Stimulated activated CD4-positive, alpha-beta T cell treated with anti-CD3 and anti-CD28 coated beads, Interleukin-15, amount 100 ng/mL, for 48 hours (primary cell): ENCODE results near the gene DDX3X.
"Not testable (repeated sequence)": the region's sequence is repeated elsewhere in the genome, so short reads cannot be mapped to it uniquely, and the experiment has no call there.

Experiments used
- DNase-seq, 2 donors: peaks; one replicate each; pipeline ENCODE4 v3.0.0-alpha.2; 2020; ENCODE audit warnings: low read depth in 2 of 2

DDX3X gene

GRCh38 chrX:41371575-41371974 is 37.6 kb downstream of the DDX3X start:
- not testable (repeated sequence) for DNase-seq

GRCh38 chrX:41373989-41374606 is 40.1 kb downstream of the DDX3X start:
- no peak for DNase-seq

GRCh38 chrX:41377624-41378023 is 43.7 kb downstream of the DDX3X start:
- peak in 1 of 2 donors; percentile 27 for DNase-seq

GRCh38 chrX:41381685-41382084 is 47.7 kb downstream of the DDX3X start:
- DNase-seq: no peak

GRCh38 chrX:41382714-41383645 is 49.0 kb downstream of the DDX3X start:
- no peak for DNase-seq

GRCh38 chrX:41384051-41384705 is 50.2 kb downstream of the DDX3X start:
- DNase-seq: peak; percentile 43 to 58

GRCh38 chrX:41386222-41386990 is 52.4 kb downstream of the DDX3X start:
- DNase-seq: no peak

GRCh38 chrX:41388543-41388942 is 54.6 kb downstream of the DDX3X start:
- no peak for DNase-seq

- no peak for DNase-seq
Measured at GRCh38 chrX:41389311-41389888, 55.4 kb downstream of the DDX3X start.

- not testable (repeated sequence) for DNase-seq
Measured at GRCh38 chrX:41390576-41390975, 56.6 kb downstream of the DDX3X start.

GRCh38 chrX:41391606-41392005 is 57.6 kb downstream of the DDX3X start:
- DNase-seq: no peak

GRCh38 chrX:41394293-41394692 is 60.3 kb downstream of the DDX3X start:
- no peak for DNase-seq

- no peak for DNase-seq
Measured at GRCh38 chrX:41397219-41397618, 63.3 kb downstream of the DDX3X start.

- DNase-seq: no peak
Measured at GRCh38 chrX:41397768-41398167, 63.8 kb downstream of the DDX3X start.

- DNase-seq: not testable (repeated sequence)
Measured at GRCh38 chrX:41402556-41402955, 68.6 kb downstream of the DDX3X start.

GRCh38 chrX:41405551-41405950 is 71.6 kb downstream of the DDX3X start:
- no peak for DNase-seq

- DNase-seq: no peak
Measured at GRCh38 chrX:41406201-41406600, 72.2 kb downstream of the DDX3X start.

GRCh38 chrX:41407816-41408215 is 73.9 kb downstream of the DDX3X start:
- no peak for DNase-seq

- DNase-seq: no peak
Measured at GRCh38 chrX:41408576-41408975, 74.6 kb downstream of the DDX3X start.

- no peak for DNase-seq
Measured at GRCh38 chrX:41409006-41409405, 75.0 kb downstream of the DDX3X start.

- DNase-seq: not testable (repeated sequence)
Measured at GRCh38 chrX:41411222-41411621, 77.3 kb downstream of the DDX3X start.
